K562 (cell line): Measurements from ENCODE around the gene MAB21L1. TPM values are rescaled to one million over a fixed set of nuclear protein-coding genes. Genes with fewer than 3 reads are reported as not detected.

ENCODE experiments used
- ATAC-seq: fragments of 200-7000 bp; cut with Tn5 transposase; 3 replicates; pipeline ENCODE4 v1.9.1; 2020; ENCODE audit warnings: moderate library complexity
- BruUV-seq: library from RNA; stranded (reverse); fragments of 400-500 nt; replicated peaks from 2 replicates; lab custom pipeline; 2021; lab: Mats Ljungman, UMichigan
- CTCF ChIA-PET: fragments of 300-600 bp; formaldehyde crosslinking; extraction: SDS; loops from one replicate; lab custom pipeline; 2021; ENCODE audit warnings: low intra/inter-chr PET ratio; lab: Yijun Ruan, JAX
- POLR2A ChIA-PET: fragments of 300-600, 350-650 bp; sonication (Branson Sonifier 250); formaldehyde crosslinking; extraction: SDS; loops from one replicate; lab custom pipeline; 2021; ENCODE audit warnings: antibody characterized with exemption, inconsistent platforms; lab: Yijun Ruan, JAX
- DNase-seq, 4 experiments: peaks; one replicate each; pipeline versions ENCODE4 v3.0.0 to v3.0.0-alpha.2; 2011 to 2018; ENCODE audit warnings: low spot score in 3 of 4, mixed read lengths in 3 of 4; ENCODE audit errors: extremely low read depth in 1 of 4
- FAIRE-seq: peaks from 2 replicates; lab custom pipeline; 2011; peaks lifted over from hg19 to GRCh38; lab: Jason Lieb, UNC
- H2AFZ ChIP-seq: 2 replicates; pipeline ENCODE4 v1.6.0; 2011; ENCODE audit warnings: low read depth, low read length, control low read depth, inconsistent platforms
- H3K27ac ChIP-seq: fragments of 200-600 bp; 3 replicates; pipeline ENCODE4 v1.8.0; 2011; ENCODE audit warnings: low read depth, mild to moderate bottlenecking, control low read depth, inconsistent platforms, low read length, moderate library complexity, mixed read lengths; ENCODE audit errors: extremely low read depth
- H3K27me3 ChIP-seq, 2 experiments: fragments of 300-600 bp in 1 of 2; 2 replicates in 1 of 2; 3 replicates in 1 of 2; pipeline versions ENCODE4 v1.6.0 to v1.8.0; 2011; ENCODE audit warnings: inconsistent platforms in 2 of 2, low read length in 2 of 2, mild to moderate bottlenecking in 1 of 2, mixed read lengths in 1 of 2, moderate library complexity in 1 of 2; ENCODE audit not compliant: control insufficient read depth in 2 of 2, insufficient read depth in 2 of 2
- H3K36me3 ChIP-seq: fragments of 300-600 bp; 3 replicates; pipeline ENCODE4 v1.8.0; 2011; ENCODE audit warnings: mild to moderate bottlenecking, low read length, inconsistent platforms; ENCODE audit not compliant: control insufficient read depth, insufficient read depth
- H3K4me1 ChIP-seq, 2 experiments: fragments of 200-600 bp in 1 of 2; replicated peaks in 1 of 2; 2 replicates in 1 of 2; 3 replicates in 1 of 2; pipeline versions ENCODE4 v1.5.1 to v1.8.0; 2011; ENCODE audit warnings: inconsistent platforms in 2 of 2, low read length in 2 of 2, mild to moderate bottlenecking in 1 of 2, mixed read lengths in 1 of 2, moderate library complexity in 1 of 2; ENCODE audit not compliant: control insufficient read depth in 2 of 2, insufficient read depth in 2 of 2
- H3K4me2 ChIP-seq: 2 replicates; pipeline ENCODE4 v1.6.1; 2011; ENCODE audit warnings: low read length, control low read depth, inconsistent platforms, mixed read lengths; ENCODE audit not compliant: insufficient read depth
- H3K4me3 ChIP-seq: fragments of 200-600 bp; sonication (generic), shearing (Covaris generic); 2 replicates; pipeline ENCODE4 v1.5.1; 2016; ENCODE audit warnings: control low read depth, inconsistent platforms
- H3K79me2 ChIP-seq: fragments of 200-600 bp; 3 replicates; pipeline ENCODE4 v1.8.0; 2011; ENCODE audit warnings: low read length, inconsistent platforms; ENCODE audit not compliant: control insufficient read depth, insufficient read depth
- H3K9ac ChIP-seq, 2 experiments: 2 replicates each; pipeline versions ENCODE4 v1.6.0 to v1.6.1; 2011; ENCODE audit warnings: low read depth in 2 of 2, low read length in 2 of 2, control low read depth in 1 of 2, inconsistent platforms in 1 of 2, mild to moderate bottlenecking in 1 of 2, mixed read lengths in 1 of 2; ENCODE audit not compliant: insufficient read depth in 1 of 2
- H3K9me1 ChIP-seq: one replicate; pipeline ENCODE4 v1.6.0; 2011; ENCODE audit warnings: inconsistent platforms, mild to moderate bottlenecking, low read length, moderate library complexity; ENCODE audit not compliant: control insufficient read depth, insufficient read depth
- H3K9me3 ChIP-seq: replicated peaks from 2 replicates; pipeline ENCODE4 v1.5.1; 2011; ENCODE audit warnings: low read depth, low read length, inconsistent platforms; ENCODE audit not compliant: control insufficient read depth, insufficient read depth
- H4K20me1 ChIP-seq: replicated peaks from 2 replicates; pipeline ENCODE4 v1.6.1; 2011; ENCODE audit warnings: low read length, inconsistent platforms, mixed read lengths; ENCODE audit not compliant: control insufficient read depth, insufficient read depth
- CREB3L1 ChIP-seq: fragments of 450-650 bp; IDR thresholded peaks from 2 replicates; pipeline ENCODE4 v1.6.1; 2014; ENCODE audit warnings: low read depth, mild to moderate bottlenecking, moderate library complexity, borderline replicate concordance
- CSDE1 ChIP-seq, 2 experiments: fragments of 450-650 bp; IDR thresholded peaks; 2 replicates each; pipeline ENCODE4 v1.6.1; 2016; ENCODE audit warnings: mild to moderate bottlenecking in 1 of 2
- HDGF ChIP-seq: fragments of 450-650 bp; IDR thresholded peaks from 2 replicates; pipeline ENCODE4 v1.6.1; 2016
- NRF1 ChIP-seq, 2 experiments: fragments of 450-650 bp; IDR thresholded peaks in 1 of 2; conservative IDR thresholded peaks in 1 of 2; 2 replicates each; pipeline ENCODE4 v1.6.1; 2014; ENCODE audit warnings: mild to moderate bottlenecking in 2 of 2
- PHF21A ChIP-seq: fragments of 450-650 bp; IDR thresholded peaks from 2 replicates; pipeline ENCODE4 v1.6.1; 2017; ENCODE audit warnings: low read depth, borderline replicate concordance
- ZKSCAN8 ChIP-seq: fragments of 200-800 bp; sonication (Bioruptor generic); IDR thresholded peaks from 2 replicates; pipeline ENCODE4 v1.6.1; 2016; ENCODE audit warnings: missing genetic modification characterization, missing compliant biosample characterization
- ZNF121 ChIP-seq: sonication (generic); formaldehyde crosslinking; conservative IDR thresholded peaks from 2 replicates; pipeline ENCODE4 v1.8.0; 2022; ENCODE audit warnings: missing genetic modification reagents
- ZNF316 ChIP-seq: fragments of 450-650 bp; IDR thresholded peaks from 2 replicates; pipeline ENCODE4 v1.6.1; 2016
- WGBS: fragments of 100-300 bp; shearing (Covaris generic); methylation state at CpG from one replicate; pipeline ENCODE4 v1.1.6; 2016; ENCODE audit warnings: low coverage, mixed read lengths; ENCODE audit not compliant: insufficient coverage; ENCODE audit errors: missing lambda C conversion rate; 5-methylcytosine and 5-hydroxymethylcytosine counted together
- in situ Hi-C: fragments of 300-500 bp; cut with MboI; formaldehyde crosslinking; loops from 4 replicates; pipeline ENCODE4 v1.15.0; 2018; ENCODE audit warnings: inconsistent platforms, mixed read lengths
- intact Hi-C: fragments of 100-400 bp; cut with micrococcal nuclease; formaldehyde crosslinking; loops from 2 replicates; pipeline ENCODE4 v1.14.2; 2022
- polyA plus RNA-seq, 8 experiments: library from polyadenylated mRNA; depleted of rRNA in 4 of 8; stranded (reverse) in 5 of 8; unstranded in 3 of 8; fragments of >200 nt; fragmentation: Nextera tagmentation in 2 of 8; fragmentation: Illumina TruSeq in 1 of 8; extraction: Ambion mirVana in 2 of 8; extraction: Trizol in 1 of 8; gene quantifications; 2 replicates each; pipeline versions ENCODE4 v1.2.1 to v1.2.3, GENCODE V29; 2011 to 2014; ENCODE audit warnings: inconsistent platforms in 1 of 8, missing spikeins in 1 of 8
- total RNA-seq, 7 experiments: library from RNA; depleted of rRNA in 6 of 7; stranded (reverse); fragments of >200 nt in 6 of 7; fragmentation: Illumina TruSeq in 2 of 7; extraction: Trizol in 2 of 7; gene quantifications; 2 replicates each; pipeline versions ENCODE4 v1.2.1 to v1.2.3, GENCODE V29; 2011 to 2021; ENCODE audit warnings: low replicate concordance in 1 of 7
- TF ChIP-seq, protein P1 (sequence below): IDR thresholded peaks from 3 replicates; pipeline ENCODE4 v1.6.1; 2011; ENCODE audit warnings: borderline replicate concordance, mild to moderate bottlenecking, moderate library complexity; ENCODE audit not compliant: insufficient read length; ENCODE audit errors: extremely low read depth
- TF ChIP-seq, protein P2 (sequence below), 2 experiments: fragments of 450-650 bp in 1 of 2; IDR thresholded peaks; 2 replicates each; pipeline ENCODE4 v1.6.1; 2011 to 2017; ENCODE audit warnings: low read depth in 2 of 2, antibody characterized with exemption in 1 of 2, borderline replicate concordance in 1 of 2, low read length in 1 of 2, mild to moderate bottlenecking in 1 of 2, mixed read lengths in 1 of 2; ENCODE audit not compliant: control insufficient read depth in 1 of 2
- TF ChIP-seq, protein P3 (sequence below), 2 experiments: fragments of 450-650 bp in 1 of 2; sonication (generic) in 1 of 2; formaldehyde crosslinking in 1 of 2; IDR thresholded peaks in 1 of 2; conservative IDR thresholded peaks in 1 of 2; 2 replicates each; pipeline versions ENCODE4 v1.6.1 to v1.8.1; 2016 to 2023; ENCODE audit warnings: mild to moderate bottlenecking in 2 of 2, moderate library complexity in 2 of 2, inconsistent platforms in 1 of 2, missing genetic modification reagents in 1 of 2

Gene MAB21L1
- total and polyA plus RNA-seq, 9 of the 15 experiments (the other 6 are each of a cell fraction or from before 2014, with no cell fraction given), result not detected

DNA sequence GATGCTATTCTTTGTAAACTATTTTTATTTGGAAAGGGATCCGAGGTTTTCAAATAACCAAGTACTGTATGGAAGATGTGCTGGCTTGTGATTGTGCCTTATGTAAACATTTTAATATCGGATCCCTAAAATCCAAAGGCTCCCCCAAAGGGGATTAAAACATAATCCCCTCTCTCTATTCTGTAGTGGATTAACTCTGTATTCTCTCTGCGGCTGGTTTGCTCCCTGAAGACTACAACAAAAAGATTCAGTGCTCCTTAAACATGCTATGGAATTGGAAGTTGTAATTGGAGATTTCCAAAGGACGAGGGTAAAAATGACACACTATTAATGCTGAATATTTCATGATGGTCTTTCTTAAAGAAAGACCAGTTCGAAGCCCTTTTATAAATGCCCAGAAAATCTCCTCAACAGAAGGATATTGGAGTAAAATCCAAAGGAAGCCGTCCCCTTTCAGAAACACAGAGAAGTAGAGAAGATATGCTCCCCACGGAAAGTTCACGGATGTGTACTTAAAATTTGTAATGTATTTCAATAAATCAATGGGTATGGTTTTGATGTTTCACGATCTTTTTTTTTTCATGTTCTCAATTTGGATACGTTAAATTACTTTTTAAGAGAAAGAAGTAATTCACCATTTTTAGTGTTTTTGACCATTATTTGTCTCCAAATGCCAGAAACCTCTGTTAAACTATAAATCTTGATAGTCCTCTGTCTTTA lies 6.5 kb downstream of the MAB21L1 start:
- no TSS peak for BruUV-seq
- no peak overlapping the region for H3K9ac ChIP-seq
- no peaks in the 10 kb centered on the region for H4K20me1 ChIP-seq
- ATAC-seq (no peak), FAIRE-seq (no peak), DNase-seq (no peak)
- no peaks in the 10 kb centered on the region for H3K9me1 ChIP-seq
- POLR2A ChIA-PET, result no interaction called here
- H3K27ac ChIP-seq, result no peak overlapping the region
- in situ Hi-C loops, result no loop called here
- CTCF ChIA-PET, result no interaction called here
- H3K4me1 ChIP-seq, result no peaks in the 10 kb centered on the region
- H3K79me2 ChIP-seq, result no peaks in the 10 kb centered on the region
- H3K9me3 ChIP-seq, result no peaks in the 10 kb centered on the region
- no peaks in the 10 kb centered on the region for H3K27me3 ChIP-seq
- WGBS, result 0% methylated on average over 9 of the region's 10 CpGs
- H3K36me3 ChIP-seq, result no peaks in the 10 kb centered on the region
- H3K4me3 ChIP-seq, result no peak overlapping the region
- no peak overlapping the region for H3K4me2 ChIP-seq
- no peak overlapping the region for H2AFZ ChIP-seq
- intact Hi-C loops, result no loop called here
- TF ChIP-seq ZNF121 (CRISPR knock-in tag), result no peak
- TF ChIP-seq, protein P1, sequence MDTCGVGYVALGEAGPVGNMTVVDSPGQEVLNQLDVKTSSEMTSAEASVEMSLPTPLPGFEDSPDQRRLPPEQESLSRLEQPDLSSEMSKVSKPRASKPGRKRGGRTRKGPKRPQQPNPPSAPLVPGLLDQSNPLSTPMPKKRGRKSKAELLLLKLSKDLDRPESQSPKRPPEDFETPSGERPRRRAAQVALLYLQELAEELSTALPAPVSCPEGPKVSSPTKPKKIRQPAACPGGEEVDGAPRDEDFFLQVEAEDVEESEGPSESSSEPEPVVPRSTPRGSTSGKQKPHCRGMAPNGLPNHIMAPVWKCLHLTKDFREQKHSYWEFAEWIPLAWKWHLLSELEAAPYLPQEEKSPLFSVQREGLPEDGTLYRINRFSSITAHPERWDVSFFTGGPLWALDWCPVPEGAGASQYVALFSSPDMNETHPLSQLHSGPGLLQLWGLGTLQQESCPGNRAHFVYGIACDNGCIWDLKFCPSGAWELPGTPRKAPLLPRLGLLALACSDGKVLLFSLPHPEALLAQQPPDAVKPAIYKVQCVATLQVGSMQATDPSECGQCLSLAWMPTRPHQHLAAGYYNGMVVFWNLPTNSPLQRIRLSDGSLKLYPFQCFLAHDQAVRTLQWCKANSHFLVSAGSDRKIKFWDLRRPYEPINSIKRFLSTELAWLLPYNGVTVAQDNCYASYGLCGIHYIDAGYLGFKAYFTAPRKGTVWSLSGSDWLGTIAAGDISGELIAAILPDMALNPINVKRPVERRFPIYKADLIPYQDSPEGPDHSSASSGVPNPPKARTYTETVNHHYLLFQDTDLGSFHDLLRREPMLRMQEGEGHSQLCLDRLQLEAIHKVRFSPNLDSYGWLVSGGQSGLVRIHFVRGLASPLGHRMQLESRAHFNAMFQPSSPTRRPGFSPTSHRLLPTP, result no peak
- TF ChIP-seq CREB3L1, result no peak
- TF ChIP-seq, protein P2, sequence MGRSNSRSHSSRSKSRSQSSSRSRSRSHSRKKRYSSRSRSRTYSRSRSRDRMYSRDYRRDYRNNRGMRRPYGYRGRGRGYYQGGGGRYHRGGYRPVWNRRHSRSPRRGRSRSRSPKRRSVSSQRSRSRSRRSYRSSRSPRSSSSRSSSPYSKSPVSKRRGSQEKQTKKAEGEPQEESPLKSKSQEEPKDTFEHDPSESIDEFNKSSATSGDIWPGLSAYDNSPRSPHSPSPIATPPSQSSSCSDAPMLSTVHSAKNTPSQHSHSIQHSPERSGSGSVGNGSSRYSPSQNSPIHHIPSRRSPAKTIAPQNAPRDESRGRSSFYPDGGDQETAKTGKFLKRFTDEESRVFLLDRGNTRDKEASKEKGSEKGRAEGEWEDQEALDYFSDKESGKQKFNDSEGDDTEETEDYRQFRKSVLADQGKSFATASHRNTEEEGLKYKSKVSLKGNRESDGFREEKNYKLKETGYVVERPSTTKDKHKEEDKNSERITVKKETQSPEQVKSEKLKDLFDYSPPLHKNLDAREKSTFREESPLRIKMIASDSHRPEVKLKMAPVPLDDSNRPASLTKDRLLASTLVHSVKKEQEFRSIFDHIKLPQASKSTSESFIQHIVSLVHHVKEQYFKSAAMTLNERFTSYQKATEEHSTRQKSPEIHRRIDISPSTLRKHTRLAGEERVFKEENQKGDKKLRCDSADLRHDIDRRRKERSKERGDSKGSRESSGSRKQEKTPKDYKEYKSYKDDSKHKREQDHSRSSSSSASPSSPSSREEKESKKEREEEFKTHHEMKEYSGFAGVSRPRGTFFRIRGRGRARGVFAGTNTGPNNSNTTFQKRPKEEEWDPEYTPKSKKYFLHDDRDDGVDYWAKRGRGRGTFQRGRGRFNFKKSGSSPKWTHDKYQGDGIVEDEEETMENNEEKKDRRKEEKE (IDR thresholded peaks at IDR 0.05; ENCODE audit: borderline replicate concordance in 1 of 2, control insufficient read depth in 1 of 2, low read depth in 2 of 2, low read length in 1 of 2), result no peak
- no peak for TF ChIP-seq PHF21A
- no peak for TF ChIP-seq ZNF316
- no peak for TF ChIP-seq ZKSCAN8 (CRISPR knock-in tag)
- TF ChIP-seq HDGF, result no peak
- no peak for TF ChIP-seq NRF1 (conservative IDR thresholded peaks at IDR 0.05 in 1 of 2, IDR thresholded peaks at IDR 0.05 in 1 of 2)
- TF ChIP-seq CSDE1 (IDR thresholded peaks at IDR 0.05), result no peak
- TF ChIP-seq, protein P3, sequence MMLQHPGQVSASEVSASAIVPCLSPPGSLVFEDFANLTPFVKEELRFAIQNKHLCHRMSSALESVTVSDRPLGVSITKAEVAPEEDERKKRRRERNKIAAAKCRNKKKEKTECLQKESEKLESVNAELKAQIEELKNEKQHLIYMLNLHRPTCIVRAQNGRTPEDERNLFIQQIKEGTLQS (IDR thresholded peaks at IDR 0.05), result no peak
- TF ChIP-seq, protein P3 (CRISPR knock-in tag; conservative IDR thresholded peaks at IDR 0.05), result no peak
